Thyroid gland (tissue), 4 donors: ENCODE results near the gene TMEM164. TPM values are rescaled to one million over a fixed set of nuclear protein-coding genes. Genes with fewer than 3 reads are reported as not detected.

ENCODE experiments used
- DNase-seq, 2 donors: peaks; one replicate each; pipeline ENCODE4 v3.0.0-alpha.2; 2019
- H3K27ac ChIP-seq, 3 donors: fragments of 200-600 bp; sonication (generic); 1 replicate in 2 of 3; 2 replicates in 1 of 3; pipeline ENCODE4 v1.5.1; 2016 to 2019; ENCODE audit warnings: mild to moderate bottlenecking in 1 of 3, moderate library complexity in 1 of 3
- H3K27me3 ChIP-seq: fragments of 200-600 bp; sonication (generic); one replicate; pipeline ENCODE4 v1.5.1; 2019
- H3K36me3 ChIP-seq, 2 donors: fragments of 200-600 bp; sonication (generic); one replicate each; pipeline ENCODE4 v1.5.1; 2016 to 2019
- H3K4me1 ChIP-seq, 2 donors: fragments of 200-600 bp; sonication (generic); one replicate each; pipeline ENCODE4 v1.5.1; 2017 to 2019
- H3K4me3 ChIP-seq, 3 donors: fragments of 200-600 bp; sonication (generic); replicated peaks in 1 of 3; 1 replicate in 2 of 3; 2 replicates in 1 of 3; pipeline ENCODE4 v1.5.1; 2016; ENCODE audit warnings: mild to moderate bottlenecking in 1 of 3
- H3K9me3 ChIP-seq: fragments of 200-600 bp; sonication (generic); one replicate; pipeline ENCODE4 v1.5.1; 2017
- POLR2A ChIP-seq, 2 donors: fragments of 450-650 bp; IDR thresholded peaks; one replicate each; pipeline ENCODE4 v1.6.1; 2017; ENCODE audit warnings: antibody characterized with exemption in 2 of 2, mild to moderate bottlenecking in 2 of 2, moderate library complexity in 1 of 2
- WGBS, 2 donors: methylation state at CpG; one replicate each; pipeline ENCODE4 v1.1.5; 2017; 5-methylcytosine and 5-hydroxymethylcytosine counted together
- intact Hi-C: fragments of 100-400 bp; cut with DNase I; formaldehyde crosslinking; loops from one replicate; pipeline ENCODE4 v1.15.1; 2023
- total RNA-seq, 4 donors: library from RNA; depleted of rRNA; stranded (reverse); fragments of >200 nt; gene quantifications; one replicate each; pipeline ENCODE4 v1.2.3, GENCODE V29; 2016
- TF ChIP-seq, protein P1 (sequence below), 6 experiments: fragments of 200-600 bp in 3 of 6; fragments of 450-650 bp in 3 of 6; sonication (generic) in 3 of 6; IDR thresholded peaks; one replicate each; pipeline ENCODE4 v1.5.1; 2016 to 2019; ENCODE audit warnings: antibody characterized with exemption in 6 of 6, mild to moderate bottlenecking in 2 of 6, inconsistent platforms in 1 of 6, moderate library complexity in 1 of 6

The TMEM164 gene
- total RNA-seq, 4 donors from 2014 or later: 28.8 to 40.0 (median 33.8) TPM

DNA sequence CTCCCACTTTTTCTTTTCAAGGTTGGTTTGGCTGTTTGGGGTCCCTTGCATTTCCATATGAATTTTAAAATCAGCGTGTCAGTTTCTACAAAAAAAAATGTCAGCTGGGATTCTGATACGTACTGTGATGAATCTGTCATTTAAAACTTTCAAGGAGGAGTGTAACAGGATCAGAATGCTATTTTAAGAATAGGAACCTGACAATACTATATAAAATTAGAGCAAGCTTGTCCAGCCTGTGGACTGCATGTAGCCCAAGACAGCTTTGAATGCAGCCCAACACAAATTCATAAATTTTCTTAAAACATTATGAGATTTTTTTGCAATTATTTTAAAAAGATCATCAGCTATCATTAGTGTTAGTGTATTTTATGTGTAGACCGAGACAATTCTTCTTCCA lies 56.5 kb downstream of the TMEM164 start:
- Histone ChIP-seq H3K27ac (no peak overlapping the region), H3K4me1 (no peaks in the 10 kb centered on the region), H3K27me3 (no peaks in the 10 kb centered on the region), H3K9me3 (no peaks in the 10 kb centered on the region), H3K36me3 (no peaks in the 10 kb centered on the region), H3K4me3 (no peak overlapping the region)
- DNase-seq: no peak
- intact Hi-C loops: no loop called here
- 97 to 100% methylated on average over 3 of the region's 3 CpGs for WGBS, 2 donors
- no peak for TF ChIP-seq POLR2A (IDR thresholded peaks at IDR 0.05)
- TF ChIP-seq, protein P1, sequence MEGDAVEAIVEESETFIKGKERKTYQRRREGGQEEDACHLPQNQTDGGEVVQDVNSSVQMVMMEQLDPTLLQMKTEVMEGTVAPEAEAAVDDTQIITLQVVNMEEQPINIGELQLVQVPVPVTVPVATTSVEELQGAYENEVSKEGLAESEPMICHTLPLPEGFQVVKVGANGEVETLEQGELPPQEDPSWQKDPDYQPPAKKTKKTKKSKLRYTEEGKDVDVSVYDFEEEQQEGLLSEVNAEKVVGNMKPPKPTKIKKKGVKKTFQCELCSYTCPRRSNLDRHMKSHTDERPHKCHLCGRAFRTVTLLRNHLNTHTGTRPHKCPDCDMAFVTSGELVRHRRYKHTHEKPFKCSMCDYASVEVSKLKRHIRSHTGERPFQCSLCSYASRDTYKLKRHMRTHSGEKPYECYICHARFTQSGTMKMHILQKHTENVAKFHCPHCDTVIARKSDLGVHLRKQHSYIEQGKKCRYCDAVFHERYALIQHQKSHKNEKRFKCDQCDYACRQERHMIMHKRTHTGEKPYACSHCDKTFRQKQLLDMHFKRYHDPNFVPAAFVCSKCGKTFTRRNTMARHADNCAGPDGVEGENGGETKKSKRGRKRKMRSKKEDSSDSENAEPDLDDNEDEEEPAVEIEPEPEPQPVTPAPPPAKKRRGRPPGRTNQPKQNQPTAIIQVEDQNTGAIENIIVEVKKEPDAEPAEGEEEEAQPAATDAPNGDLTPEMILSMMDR (IDR thresholded peaks at IDR 0.05): no peak

GRCh38 chrX:110060317-110060716 lies 57.4 kb downstream of the TMEM164 start:
- Histone ChIP-seq H3K4me3 (no peak overlapping the region), H3K36me3 (no peaks in the 10 kb centered on the region), H3K27me3 (no peaks in the 10 kb centered on the region), H3K9me3 (no peaks in the 10 kb centered on the region), H3K4me1 (no peaks in the 10 kb centered on the region), H3K27ac (no peak overlapping the region)
- intact Hi-C loops: no loop called here
- DNase-seq: no peak
- TF ChIP-seq, protein P1 (IDR thresholded peaks at IDR 0.05): no peak
- TF ChIP-seq POLR2A (IDR thresholded peaks at IDR 0.05): no peak

GRCh38 chrX:110060846-110061537 lies 58.1 kb downstream of the TMEM164 start:
- Histone ChIP-seq H3K36me3 (no peaks in the 10 kb centered on the region), H3K4me1 (no peaks in the 10 kb centered on the region), H3K9me3 (no peaks in the 10 kb centered on the region), H3K27me3 (no peaks in the 10 kb centered on the region), H3K27ac (no peak overlapping the region), H3K4me3 (no peak overlapping the region)
- intact Hi-C loops: no loop called here
- TF ChIP-seq POLR2A (IDR thresholded peaks at IDR 0.05): no peak
- TF ChIP-seq, protein P1 (IDR thresholded peaks at IDR 0.05): no peak
- WGBS, 2 donors: 90% methylated on average over 1 of the region's 1 CpG
- DNase-seq: no peak

GRCh38 chrX:110062919-110063318 lies 60.0 kb downstream of the TMEM164 start:
- no peak for TF ChIP-seq POLR2A (IDR thresholded peaks at IDR 0.05)
- TF ChIP-seq, protein P1 (IDR thresholded peaks at IDR 0.05): no peak
- H3K4me3 ChIP-seq: no peak overlapping the region
- no peaks in the 10 kb centered on the region for H3K36me3 ChIP-seq
- 80 to 88% methylated on average over 1 of the region's 1 CpG for WGBS, 2 donors
- H3K4me1 ChIP-seq: no peaks in the 10 kb centered on the region
- no peaks in the 10 kb centered on the region for H3K27me3 ChIP-seq
- intact Hi-C loops: no loop called here
- DNase-seq: no peak
- H3K9me3 ChIP-seq: no peaks in the 10 kb centered on the region
- no peak overlapping the region for H3K27ac ChIP-seq

GRCh38 chrX:110066488-110067225 lies 63.7 kb downstream of the TMEM164 start:
- intact Hi-C loops: no loop called here
- TF ChIP-seq, protein P1 (IDR thresholded peaks at IDR 0.05): no peak
- TF ChIP-seq POLR2A (IDR thresholded peaks at IDR 0.05): no peak
- DNase-seq: no peak

More at GRCh38 chrX:110066488-110067225, 63.7 kb downstream of the TMEM164 start:
- Histone ChIP-seq H3K36me3 (no peaks in the 10 kb centered on the region), H3K27ac (no peak overlapping the region), H3K9me3 (no peaks in the 10 kb centered on the region), H3K4me1 (no peaks in the 10 kb centered on the region), H3K27me3 (no peaks in the 10 kb centered on the region), H3K4me3 (no peak overlapping the region)
- 89 to 90% methylated on average over 7 of the region's 7 CpGs for WGBS, 2 donors
